C4-2B (cell line): ENCODE measurements around the gene EEF2KMT.

Experiments
- ZFX ChIP-seq: fragments of 450-650 bp; IDR thresholded peaks from 2 replicates; pipeline ENCODE4 v1.6.1; 2017
- TF ChIP-seq, protein P1 (sequence below): fragments of 450-650 bp; conservative IDR thresholded peaks from 2 replicates; pipeline ENCODE4 v1.5.1; 2017; ENCODE audit warnings: mild to moderate bottlenecking

DNA sequence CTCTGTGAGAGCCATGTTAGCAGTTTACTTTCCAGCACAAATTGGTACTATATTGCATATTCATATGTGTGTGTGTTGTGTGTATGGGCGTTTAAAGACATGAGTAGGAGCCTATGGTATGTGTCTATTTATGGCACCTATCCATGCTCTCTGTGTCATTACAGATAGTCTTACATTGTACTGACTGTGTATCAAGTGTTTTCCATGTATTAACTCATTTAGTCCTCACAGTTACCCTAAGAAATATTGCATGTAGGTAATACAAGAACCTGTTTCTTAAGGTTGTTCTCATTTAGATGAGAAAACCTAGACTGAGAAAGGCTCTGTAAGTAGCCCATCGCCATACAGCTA lies 24.3 kb downstream of the EEF2KMT start:
- TF ChIP-seq, protein P1, sequence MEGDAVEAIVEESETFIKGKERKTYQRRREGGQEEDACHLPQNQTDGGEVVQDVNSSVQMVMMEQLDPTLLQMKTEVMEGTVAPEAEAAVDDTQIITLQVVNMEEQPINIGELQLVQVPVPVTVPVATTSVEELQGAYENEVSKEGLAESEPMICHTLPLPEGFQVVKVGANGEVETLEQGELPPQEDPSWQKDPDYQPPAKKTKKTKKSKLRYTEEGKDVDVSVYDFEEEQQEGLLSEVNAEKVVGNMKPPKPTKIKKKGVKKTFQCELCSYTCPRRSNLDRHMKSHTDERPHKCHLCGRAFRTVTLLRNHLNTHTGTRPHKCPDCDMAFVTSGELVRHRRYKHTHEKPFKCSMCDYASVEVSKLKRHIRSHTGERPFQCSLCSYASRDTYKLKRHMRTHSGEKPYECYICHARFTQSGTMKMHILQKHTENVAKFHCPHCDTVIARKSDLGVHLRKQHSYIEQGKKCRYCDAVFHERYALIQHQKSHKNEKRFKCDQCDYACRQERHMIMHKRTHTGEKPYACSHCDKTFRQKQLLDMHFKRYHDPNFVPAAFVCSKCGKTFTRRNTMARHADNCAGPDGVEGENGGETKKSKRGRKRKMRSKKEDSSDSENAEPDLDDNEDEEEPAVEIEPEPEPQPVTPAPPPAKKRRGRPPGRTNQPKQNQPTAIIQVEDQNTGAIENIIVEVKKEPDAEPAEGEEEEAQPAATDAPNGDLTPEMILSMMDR = no peak
- no peak for TF ChIP-seq ZFX
